NB4 (cell line): ENCODE results near the gene PPP1R12B.
A peak's percentile ranks its signal among the peaks of the same experiment; 100 is the strongest.
"Not testable (repeated sequence)": the region's sequence is repeated elsewhere in the genome, so short reads cannot be mapped to it uniquely, and the experiment has no call there.

Source experiments
- DNase-seq: peaks from one replicate; pipeline ENCODE4 v3.0.0; 2010; ENCODE audit warnings: low read depth
- H3K4me3 ChIP-seq: one replicate; pipeline ENCODE4 v1.5.1; 2011; ENCODE audit warnings: mild to moderate bottlenecking, low read depth, low read length, moderate library complexity
- CTCF ChIP-seq: IDR thresholded peaks from one replicate; pipeline ENCODE4 v1.5.1; 2012; ENCODE audit warnings: low read depth, low read length
- MAX ChIP-seq: IDR thresholded peaks from 2 replicates; pipeline ENCODE4 v1.6.1; 2011; ENCODE audit warnings: low read depth, low read length
- MYC ChIP-seq: IDR thresholded peaks from 2 replicates; pipeline ENCODE4 v1.6.1; 2011; ENCODE audit warnings: low read depth, low read length
- POLR2A ChIP-seq: IDR thresholded peaks from 2 replicates; pipeline ENCODE4 v1.6.1; 2011; ENCODE audit warnings: mild to moderate bottlenecking; ENCODE audit not compliant: insufficient read length; ENCODE audit errors: extremely low read depth

The PPP1R12B gene

GRCh38 chr1:202600432-202601041 lies 252.0 kb downstream of the PPP1R12B start:
- H3K4me3 ChIP-seq, result no peak overlapping the region
- TF ChIP-seq CTCF (no peak), MYC (no peak)
- no peak for DNase-seq

- TF ChIP-seq MYC, result no peak
- TF ChIP-seq POLR2A, result no peak
- no peak for TF ChIP-seq MAX
- H3K4me3 ChIP-seq, result no peak overlapping the region
These were observed 254.9 kb downstream of the PPP1R12B start for GRCh38 chr1:202603435-202603834.

GRCh38 chr1:202605515-202605914 lies 257.0 kb downstream of the PPP1R12B start:
- no peak for DNase-seq
- TF ChIP-seq MYC (no peak), MAX (no peak), CTCF (no peak), POLR2A (no peak)
- H3K4me3 ChIP-seq, result no peak overlapping the region

More at GRCh38 chr1:202603435-202603834, 254.9 kb downstream of the PPP1R12B start:
- DNase-seq, result no peak

GRCh38 chr1:202612036-202612435 lies 263.5 kb downstream of the PPP1R12B start:
- not testable (repeated sequence) for DNase-seq, H3K4me3 ChIP-seq

GRCh38 chr1:202613571-202613970 lies 265.1 kb downstream of the PPP1R12B start:
- no peak for TF ChIP-seq MYC
- TF ChIP-seq CTCF, result no peak
- TF ChIP-seq POLR2A, result no peak
- TF ChIP-seq MAX, result no peak
- no peak overlapping the region for H3K4me3 ChIP-seq
- no peak for DNase-seq

GRCh38 chr1:202614363-202615207 lies 266.1 kb downstream of the PPP1R12B start:
- H3K4me3 ChIP-seq, result not testable (repeated sequence)
- DNase-seq, result peak; percentile 38
- peak; percentile 19 for TF ChIP-seq CTCF

DNA sequence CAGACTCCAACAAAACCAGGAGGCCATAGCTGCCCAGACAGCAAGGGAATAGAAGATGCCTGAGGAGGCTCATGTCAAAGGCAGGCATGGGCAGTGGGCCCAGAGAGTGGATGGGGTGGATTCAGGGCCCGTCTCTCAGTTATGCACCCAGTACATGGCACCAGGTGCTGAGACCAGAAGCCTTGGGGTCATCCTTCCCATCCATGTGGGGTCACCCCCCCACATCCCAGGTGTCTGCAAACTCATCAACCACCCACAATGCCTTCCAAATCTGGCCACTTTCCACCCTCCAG lies 266.7 kb downstream of the PPP1R12B start:
- not testable (repeated sequence) for H3K4me3 ChIP-seq, DNase-seq
